ENCODE results near the gene KIRREL2.
"Not testable (repeated sequence)": the region's sequence is repeated elsewhere in the genome, so short reads cannot be mapped to it uniquely, and the experiment has no call there.

KIRREL2 gene

GRCh38 chr19:35909684-35910035 is 52.9 kb downstream of the KIRREL2 start:
- Mint-ChIP-seq H3K4me3 (peak overlapping the region; percentile 7), H3K9me3 (no peaks in the 10 kb centered on the region), H3K4me1 (peaks cover 53% of the 10 kb centered on the region), H3K27ac (peak overlapping the region; percentile 89), H3K36me3 (peaks cover 4% of the 10 kb centered on the region)
- ATAC-seq (no peak), DNase-seq (ENCODE audit: low spot score in 2 of 2) (no peak)

- not testable (repeated sequence) for ATAC-seq, H3K27ac Mint-ChIP-seq
Measured at GRCh38 chr19:35910355-35910754, 53.6 kb downstream of the KIRREL2 start.

DNA sequence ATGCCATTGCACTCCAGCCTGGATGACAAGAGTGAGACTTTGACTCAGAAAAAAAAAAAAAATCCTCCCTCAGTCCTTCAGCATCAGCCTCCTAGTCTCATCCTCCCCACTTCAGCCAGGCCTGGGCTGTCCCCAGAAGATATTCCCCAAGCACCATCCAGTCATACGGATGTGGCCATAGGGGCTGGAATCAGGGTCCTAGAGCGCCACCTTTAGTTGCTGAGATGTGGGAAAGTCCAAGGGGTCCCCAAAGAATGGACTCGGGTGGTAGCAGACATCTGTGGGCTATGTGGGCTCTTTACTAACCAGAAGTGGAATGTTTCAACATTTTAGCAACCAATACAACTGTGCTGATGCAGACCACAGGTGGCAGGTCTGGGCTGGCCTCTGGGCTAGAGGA is 54.5 kb downstream of the KIRREL2 start:
- Mint-ChIP-seq H3K4me1 (peaks cover 50% of the 10 kb centered on the region), H3K9me3 (no peaks in the 10 kb centered on the region), H3K4me3 (no peak overlapping the region), H3K36me3 (no peaks in the 10 kb centered on the region), H3K27ac (no peak overlapping the region)
- no peak for ATAC-seq
- DNase-seq (ENCODE audit: low spot score in 2 of 2): no peak

More at GRCh38 chr19:35910355-35910754, 53.6 kb downstream of the KIRREL2 start:
- not testable (repeated sequence) for H3K36me3 Mint-ChIP-seq; H3K9me3 Mint-ChIP-seq; DNase-seq (ENCODE audit: low spot score in 2 of 2); H3K4me3 Mint-ChIP-seq
- peaks cover 51% of the 10 kb centered on the region for H3K4me1 Mint-ChIP-seq

GRCh38 chr19:35911790-35912189 is 55.1 kb downstream of the KIRREL2 start:
- peaks cover 44% of the 10 kb centered on the region for H3K4me1 Mint-ChIP-seq
- H3K36me3 Mint-ChIP-seq: no peaks in the 10 kb centered on the region
- ATAC-seq (peak; percentile 43), DNase-seq (ENCODE audit: low spot score in 2 of 2) (no peak)
- no peak overlapping the region for H3K4me3 Mint-ChIP-seq
- no peaks in the 10 kb centered on the region for H3K9me3 Mint-ChIP-seq
- H3K27ac Mint-ChIP-seq: peak overlapping the region; percentile 52

- Mint-ChIP-seq H3K27ac (peak overlapping the region; percentile 43), H3K9me3 (no peaks in the 10 kb centered on the region), H3K36me3 (no peaks in the 10 kb centered on the region), H3K4me3 (peak overlapping the region; percentile 34), H3K4me1 (peaks cover 34% of the 10 kb centered on the region)
- peak; percentile 70 for ATAC-seq
- no peak for DNase-seq (ENCODE audit: low spot score in 2 of 2)
Measured at GRCh38 chr19:35913589-35913988, 56.9 kb downstream of the KIRREL2 start.

DNA sequence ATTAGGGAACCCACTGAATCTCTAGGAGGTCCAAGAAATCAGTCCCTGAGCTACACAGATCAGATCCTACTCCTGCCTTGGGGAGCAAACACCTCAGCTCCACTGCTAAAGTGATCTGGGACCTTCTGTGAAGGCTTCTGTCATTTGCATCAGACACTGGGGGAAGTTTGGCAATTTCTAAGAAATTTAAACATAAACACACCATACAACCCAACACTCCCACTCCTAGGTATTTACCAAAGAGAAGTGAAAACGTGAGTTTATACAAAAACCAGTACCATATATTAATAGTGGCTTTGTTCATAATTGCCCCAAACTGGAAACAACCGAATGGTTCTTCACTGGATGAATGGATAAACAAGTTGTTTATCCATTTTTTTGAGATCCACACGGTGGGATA is 58.7 kb downstream of the KIRREL2 start:
- DNase-seq (ENCODE audit: low spot score in 2 of 2) (no peak), ATAC-seq (peak; percentile 39)
- Mint-ChIP-seq H3K4me1 (peaks cover 23% of the 10 kb centered on the region), H3K9me3 (no peaks in the 10 kb centered on the region), H3K27ac (peak overlapping the region; percentile 26), H3K4me3 (no peak overlapping the region), H3K36me3 (no peaks in the 10 kb centered on the region)
